Karpas-422 (cell line): ENCODE data around the gene SIGLEC11. TPM values are rescaled to one million over a fixed set of nuclear protein-coding genes. Genes with fewer than 3 reads are reported as not detected.
"Not testable (repeated sequence)": the region's sequence is repeated elsewhere in the genome, so short reads cannot be mapped to it uniquely, and the experiment has no call there.

Experiments
- DNase-seq: peaks from one replicate; pipeline ENCODE4 v3.0.0-alpha.2; 2015
- H2AFZ ChIP-seq: fragments of 200-600 bp; sonication (generic); 2 replicates; pipeline ENCODE4 v1.6.1; 2014; ENCODE audit warnings: antibody characterized with exemption, low read length, mixed read lengths
- H3K27ac ChIP-seq: fragments of 200-600 bp; sonication (generic); 2 replicates; pipeline ENCODE4 v1.5.1; 2014; ENCODE audit warnings: mild to moderate bottlenecking, low read length, moderate library complexity
- H3K27me3 ChIP-seq: fragments of 200-600 bp; sonication (generic); 2 replicates; pipeline ENCODE4 v1.6.1; 2014; ENCODE audit warnings: low read length, mixed read lengths
- H3K36me3 ChIP-seq: fragments of 200-600 bp; sonication (generic); 2 replicates; pipeline ENCODE4 v1.6.1; 2014; ENCODE audit warnings: low read length, mixed read lengths; ENCODE audit not compliant: insufficient read depth
- H3K4me1 ChIP-seq: fragments of 200-600 bp; sonication (generic); 2 replicates; pipeline ENCODE4 v1.6.1; 2014; ENCODE audit warnings: mild to moderate bottlenecking, low read length, mixed read lengths
- H3K4me2 ChIP-seq: fragments of 200-600 bp; sonication (generic); 2 replicates; pipeline ENCODE4 v1.6.1; 2014; ENCODE audit warnings: low read length, low read depth, mild to moderate bottlenecking; ENCODE audit not compliant: poor library complexity, severe bottlenecking
- H3K4me3 ChIP-seq: fragments of 200-600 bp; sonication (generic); 2 replicates; pipeline ENCODE4 v1.5.1; 2014; ENCODE audit warnings: mild to moderate bottlenecking, antibody characterized with exemption, low read length, mixed read lengths
- H3K79me2 ChIP-seq: fragments of 200-600 bp; sonication (generic); 2 replicates; pipeline ENCODE4 v1.6.1; 2014; ENCODE audit warnings: mild to moderate bottlenecking, low read length, mixed read lengths
- H3K9ac ChIP-seq: fragments of 200-600 bp; sonication (generic); 2 replicates; pipeline ENCODE4 v1.6.0; 2014; ENCODE audit warnings: low read length
- H3K9me2 ChIP-seq: fragments of 200-600 bp; sonication (generic), shearing (Covaris generic); replicated peaks from 2 replicates; pipeline ENCODE4 v1.6.0; 2014; ENCODE audit warnings: mild to moderate bottlenecking, low read length, moderate library complexity; ENCODE audit not compliant: insufficient read depth
- H3K9me3 ChIP-seq: fragments of 300-700, 200-600 bp; sonication (generic); 2 replicates; pipeline ENCODE4 v1.6.1; 2014; ENCODE audit warnings: low read length, mixed read lengths
- H4K20me1 ChIP-seq: fragments of 200-600 bp; sonication (generic); 2 replicates; pipeline ENCODE4 v1.6.1; 2014; ENCODE audit warnings: mild to moderate bottlenecking, antibody characterized with exemption, low read length, low read depth; ENCODE audit not compliant: insufficient read depth
- total RNA-seq: library from RNA; depleted of rRNA; stranded (reverse); fragments of >200 nt; shearing (Covaris generic); gene quantifications from 2 replicates; pipeline ENCODE4 v1.2.3, GENCODE V29; 2014; ENCODE audit warnings: low replicate concordance

The SIGLEC11 gene
- total RNA-seq, 1 experiment from 2014 or later, result not detected

- Histone ChIP-seq H3K79me2 (no peaks in the 10 kb centered on the region), H3K4me3 (no peak overlapping the region), H3K9ac (no peak overlapping the region), H3K27ac (no peak overlapping the region), H3K4me2 (no peak overlapping the region), H4K20me1 (no peaks in the 10 kb centered on the region), H3K27me3 (no peaks in the 10 kb centered on the region), H3K9me3 (no peaks in the 10 kb centered on the region), H2AFZ (no peak overlapping the region), H3K36me3 (no peaks in the 10 kb centered on the region), H3K4me1 (no peaks in the 10 kb centered on the region), H3K9me2 (no peaks in the 10 kb centered on the region)
- no peak for DNase-seq
These were observed 7.4 kb upstream of the SIGLEC11 start for GRCh38 chr19:49968279-49968922.

GRCh38 chr19:49959892-49960291 lies 1.1 kb downstream of the SIGLEC11 start:
- not testable (repeated sequence) for H3K4me1 ChIP-seq, DNase-seq, H3K4me2 ChIP-seq

GRCh38 chr19:49958596-49958995 lies 2.4 kb downstream of the SIGLEC11 start:
- H3K4me1 ChIP-seq, result peaks cover 13% of the 10 kb centered on the region
- H3K4me3 ChIP-seq, H4K20me1 ChIP-seq, H3K79me2 ChIP-seq, H3K27me3 ChIP-seq, DNase-seq, H3K9me2 ChIP-seq, H3K9ac ChIP-seq, H3K27ac ChIP-seq, H3K36me3 ChIP-seq, H3K9me3 ChIP-seq, H2AFZ ChIP-seq, H3K4me2 ChIP-seq: not testable (repeated sequence)

More at GRCh38 chr19:49959892-49960291, 1.1 kb downstream of the SIGLEC11 start:
- not testable (repeated sequence) for H3K9ac ChIP-seq, H3K27me3 ChIP-seq, H3K79me2 ChIP-seq, H3K36me3 ChIP-seq, H3K27ac ChIP-seq, H2AFZ ChIP-seq, H4K20me1 ChIP-seq, H3K4me3 ChIP-seq, H3K9me3 ChIP-seq, H3K9me2 ChIP-seq

- not testable (repeated sequence) for DNase-seq
These were observed 2.8 kb downstream of the SIGLEC11 start for GRCh38 chr19:49958144-49958543.

GRCh38 chr19:49957262-49957915 lies 3.6 kb downstream of the SIGLEC11 start:
- H3K27me3 ChIP-seq, result no peaks in the 10 kb centered on the region
- no peak overlapping the region for H3K27ac ChIP-seq
- no peaks in the 10 kb centered on the region for H3K9me2 ChIP-seq
- no peaks in the 10 kb centered on the region for H3K79me2 ChIP-seq
- no peak for DNase-seq
- H3K9me3 ChIP-seq, result no peaks in the 10 kb centered on the region
- H3K9ac ChIP-seq, result no peak overlapping the region
- peaks cover 24% of the 10 kb centered on the region for H3K4me1 ChIP-seq
- no peaks in the 10 kb centered on the region for H3K36me3 ChIP-seq
- no peak overlapping the region for H2AFZ ChIP-seq
- H3K4me3 ChIP-seq, result no peak overlapping the region
- no peak overlapping the region for H3K4me2 ChIP-seq
- H4K20me1 ChIP-seq, result peaks cover 4% of the 10 kb centered on the region; the same call in 1 of the 2 replicates

More at GRCh38 chr19:49958144-49958543, 2.8 kb downstream of the SIGLEC11 start:
- H3K4me1 ChIP-seq, result peaks cover 17% of the 10 kb centered on the region
- not testable (repeated sequence) for H3K79me2 ChIP-seq, H3K4me2 ChIP-seq, H3K9ac ChIP-seq, H3K27me3 ChIP-seq, H4K20me1 ChIP-seq, H3K9me2 ChIP-seq, H3K36me3 ChIP-seq, H3K27ac ChIP-seq, H2AFZ ChIP-seq, H3K9me3 ChIP-seq, H3K4me3 ChIP-seq

GRCh38 chr19:49956115-49956495 lies 4.9 kb downstream of the SIGLEC11 start:
- Histone ChIP-seq H3K36me3 (no peaks in the 10 kb centered on the region), H3K9ac (no peak overlapping the region), H3K27me3 (no peaks in the 10 kb centered on the region), H3K27ac (no peak overlapping the region), H4K20me1 (peaks cover 4% of the 10 kb centered on the region; the same call in 1 of the 2 replicates), H3K4me3 (no peak overlapping the region), H3K79me2 (no peaks in the 10 kb centered on the region), H3K9me2 (no peaks in the 10 kb centered on the region), H3K9me3 (no peaks in the 10 kb centered on the region), H3K4me2 (no peak overlapping the region), H3K4me1 (peaks cover 24% of the 10 kb centered on the region), H2AFZ (no peak overlapping the region)
- DNase-seq, result no peak

- DNase-seq, result no peak
- Histone ChIP-seq H3K27me3 (no peaks in the 10 kb centered on the region), H3K36me3 (no peaks in the 10 kb centered on the region)
These were observed 6.0 kb downstream of the SIGLEC11 start for GRCh38 chr19:49954933-49955332.

GRCh38 chr19:49954092-49954829 lies 6.7 kb downstream of the SIGLEC11 start:
- Histone ChIP-seq H3K9me3 (no peaks in the 10 kb centered on the region), H3K9me2 (no peaks in the 10 kb centered on the region), H3K79me2 (no peaks in the 10 kb centered on the region), H2AFZ (no peak overlapping the region), H3K27ac (no peak overlapping the region), H3K4me1 (peaks cover 24% of the 10 kb centered on the region), H3K4me3 (peak overlapping the region; percentile 12; the same call in 1 of the 2 replicates), H4K20me1 (peaks cover 4% of the 10 kb centered on the region; the same call in 1 of the 2 replicates), H3K36me3 (no peaks in the 10 kb centered on the region), H3K27me3 (no peaks in the 10 kb centered on the region), H3K4me2 (peak overlapping the region; percentile 56), H3K9ac (peak overlapping the region; percentile 31)
- peak; percentile 81 for DNase-seq

More at GRCh38 chr19:49954933-49955332, 6.0 kb downstream of the SIGLEC11 start:
- Histone ChIP-seq H3K9me2 (no peaks in the 10 kb centered on the region), H3K79me2 (no peaks in the 10 kb centered on the region), H2AFZ (no peak overlapping the region), H4K20me1 (peaks cover 4% of the 10 kb centered on the region; the same call in 1 of the 2 replicates), H3K9me3 (no peaks in the 10 kb centered on the region), H3K27ac (no peak overlapping the region), H3K4me2 (no peak overlapping the region), H3K9ac (no peak overlapping the region), H3K4me3 (no peak overlapping the region), H3K4me1 (peaks cover 24% of the 10 kb centered on the region)
